ENCODE measurements around the gene OR2AG2.

The OR2AG2 gene

GRCh38 chr11:6738590-6738989 is 33.2 kb downstream of the OR2AG2 start:
- no peak for DNase-seq (ENCODE audit: low spot score)

- DNase-seq (ENCODE audit: low spot score), result no peak
These were observed 33.8 kb downstream of the OR2AG2 start for GRCh38 chr11:6737872-6738466.

- DNase-seq (ENCODE audit: low spot score), result no peak
These were observed 35.2 kb downstream of the OR2AG2 start for GRCh38 chr11:6736495-6737121.

DNA sequence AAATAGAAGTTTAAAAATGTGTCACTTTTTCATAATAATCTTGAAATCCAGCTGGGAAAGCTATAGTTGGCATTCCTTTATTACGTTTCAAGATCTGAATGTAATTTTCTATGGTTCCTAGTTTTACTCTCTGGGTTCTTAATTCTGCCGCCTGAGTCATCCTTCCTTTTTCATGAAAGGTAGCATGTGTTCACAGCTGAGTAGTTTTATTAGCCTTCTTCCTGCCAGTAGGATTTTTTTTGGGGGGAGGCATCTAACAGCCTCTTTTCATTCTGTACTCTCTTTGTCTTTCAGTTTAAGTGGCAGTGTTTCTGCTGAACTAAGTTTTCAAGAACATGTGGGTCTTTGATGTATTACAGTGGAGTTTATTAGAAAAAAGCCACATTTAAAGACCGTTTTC is 36.5 kb downstream of the OR2AG2 start:
- DNase-seq (ENCODE audit: low spot score), result no peak

DNA sequence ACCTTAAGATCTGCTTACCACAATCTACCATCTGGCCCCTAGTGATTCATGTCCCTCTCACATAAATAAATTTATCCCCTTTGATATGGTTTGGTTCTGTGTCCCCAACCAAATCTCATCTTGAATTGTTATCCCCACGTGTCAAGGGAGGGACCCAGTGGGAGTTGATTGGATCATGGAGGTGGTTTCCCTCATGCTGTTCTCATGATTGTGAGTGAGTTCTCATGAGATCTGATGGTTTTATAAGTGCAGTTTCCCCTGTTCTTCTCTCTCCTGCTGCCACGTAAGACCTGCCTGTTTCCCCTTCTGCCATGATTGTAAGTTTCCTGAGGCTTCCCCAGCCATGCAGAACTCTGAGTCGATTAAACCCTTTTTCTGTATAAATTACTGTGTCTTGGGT is 37.2 kb downstream of the OR2AG2 start:
- no peak for DNase-seq (ENCODE audit: low spot score)

DNA sequence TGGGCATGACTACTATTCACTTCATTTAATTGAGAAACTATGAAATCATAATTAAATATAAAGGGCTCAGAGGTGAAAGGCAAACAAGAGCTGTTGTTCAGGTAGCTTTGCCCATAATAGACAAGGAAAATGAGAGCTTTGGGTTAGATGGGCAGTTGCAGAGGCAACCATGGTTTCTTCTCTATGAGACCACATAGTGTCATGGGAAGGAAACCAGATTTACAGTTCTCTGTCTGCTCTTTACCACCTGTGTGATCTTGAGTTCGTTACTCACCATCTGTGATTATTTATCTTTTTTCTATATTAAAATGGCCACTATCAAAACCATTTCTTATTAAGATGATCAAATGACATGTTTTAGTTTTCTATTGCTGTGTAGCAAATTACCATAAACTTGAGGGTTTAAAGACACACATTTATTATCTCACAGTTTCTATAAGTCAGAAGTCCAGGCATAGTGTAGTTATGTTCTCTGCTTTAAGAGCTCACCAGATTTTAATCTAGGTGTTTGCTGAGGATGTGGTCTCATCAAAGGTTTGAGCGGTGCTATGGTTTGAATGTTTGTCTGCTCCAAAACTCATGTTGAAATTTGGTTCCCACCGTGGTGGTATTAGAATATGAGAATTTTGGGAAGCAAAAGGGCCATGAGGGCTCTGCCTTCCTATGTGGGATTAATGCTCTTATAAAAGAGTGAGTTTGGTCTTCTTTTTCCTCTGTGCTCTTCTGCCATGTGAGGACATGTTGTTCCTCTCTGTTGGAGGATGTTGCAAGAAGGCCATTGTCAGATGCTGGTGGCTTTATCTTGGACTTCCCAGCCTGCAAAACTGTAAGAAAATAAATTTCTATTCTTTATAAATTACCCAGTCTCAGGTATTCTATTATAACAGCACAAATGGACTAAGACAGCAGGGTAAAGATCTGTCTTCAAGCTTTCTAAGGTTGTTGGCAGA is 38.2 kb downstream of the OR2AG2 start:
- DNase-seq (ENCODE audit: low spot score), result no peak

DNA sequence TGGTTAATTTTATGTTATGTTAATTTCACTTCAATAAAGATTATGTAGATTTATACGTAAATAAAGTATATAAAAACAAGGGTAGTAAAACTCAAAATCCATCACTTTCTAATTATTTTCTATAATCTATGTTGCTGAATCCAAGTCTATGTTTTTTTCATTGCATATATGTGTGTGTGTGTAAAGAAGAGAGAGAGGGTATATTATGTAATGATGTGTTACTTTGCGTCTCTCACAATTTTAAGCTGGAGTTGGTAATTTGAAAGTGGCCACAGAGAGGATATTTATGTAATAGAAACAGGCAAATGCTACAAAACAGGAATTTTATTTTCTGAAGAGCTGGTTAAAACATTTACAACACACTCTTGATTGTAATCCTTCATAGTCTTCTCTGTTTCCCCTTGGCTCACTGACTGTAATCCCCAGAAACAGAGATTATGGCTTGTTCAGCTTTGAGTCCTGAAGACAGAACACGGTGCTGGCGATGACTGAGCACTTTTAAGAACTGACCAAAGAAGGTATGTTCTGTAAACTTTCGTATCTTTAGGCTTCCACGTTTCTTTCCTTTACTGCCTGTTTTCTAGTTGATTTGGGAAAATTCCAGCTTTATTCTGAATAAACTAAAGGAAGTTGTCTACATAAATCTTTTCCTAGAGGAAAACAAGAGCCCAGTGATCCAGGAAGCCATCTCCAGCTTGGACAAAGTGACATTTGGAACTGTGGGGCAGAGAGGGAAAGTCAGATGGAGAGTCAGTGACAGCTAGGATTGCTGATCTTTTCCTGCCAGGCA is 43.6 kb downstream of the OR2AG2 start:
- no peak for DNase-seq (ENCODE audit: low spot score)

GRCh38 chr11:6725386-6725896 is 46.3 kb downstream of the OR2AG2 start:
- no peak for DNase-seq (ENCODE audit: low spot score)

DNA sequence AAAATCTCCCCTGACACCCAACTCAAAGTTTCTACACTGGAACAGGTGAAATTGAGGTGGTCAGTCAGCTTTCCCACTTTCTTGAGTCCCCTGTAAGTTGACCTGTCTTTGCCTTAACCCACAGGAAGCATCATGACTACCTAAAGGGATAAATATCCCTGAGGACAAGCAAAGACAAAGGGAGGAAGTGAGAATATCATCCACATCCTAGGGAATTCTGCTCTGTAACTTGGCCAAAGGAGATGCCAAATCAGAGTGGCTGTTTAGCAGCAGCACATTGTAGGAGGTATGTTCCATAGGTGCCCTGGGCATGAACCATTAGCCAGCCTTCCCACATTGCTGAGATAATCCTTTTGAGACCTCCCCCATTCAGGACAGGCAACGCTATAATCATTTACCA is 47.8 kb downstream of the OR2AG2 start:
- no peak for DNase-seq (ENCODE audit: low spot score)

DNA sequence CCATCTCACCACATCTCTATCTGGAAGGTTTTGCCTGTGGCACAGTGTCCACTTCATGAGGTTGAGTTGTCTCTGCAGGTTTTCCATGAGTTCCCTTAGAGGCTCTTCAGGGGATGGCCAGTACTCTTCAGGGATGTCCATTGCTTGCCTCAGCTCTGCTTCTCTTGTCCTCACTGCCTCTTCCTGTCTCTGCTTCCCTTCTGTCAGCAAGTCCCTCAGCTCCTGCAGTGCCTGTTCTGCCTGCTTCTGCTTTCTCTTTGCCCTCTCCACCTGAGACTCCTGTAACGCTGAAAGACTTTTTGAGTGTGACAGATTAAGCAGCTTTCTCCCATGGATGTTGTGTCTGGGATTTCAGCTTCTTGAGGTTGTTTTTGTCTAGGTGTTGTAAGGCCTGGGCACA is 50.4 kb downstream of the OR2AG2 start:
- DNase-seq (ENCODE audit: low spot score), result no peak

GRCh38 chr11:6719576-6719975 is 52.2 kb downstream of the OR2AG2 start:
- DNase-seq (ENCODE audit: low spot score), result no peak

DNA sequence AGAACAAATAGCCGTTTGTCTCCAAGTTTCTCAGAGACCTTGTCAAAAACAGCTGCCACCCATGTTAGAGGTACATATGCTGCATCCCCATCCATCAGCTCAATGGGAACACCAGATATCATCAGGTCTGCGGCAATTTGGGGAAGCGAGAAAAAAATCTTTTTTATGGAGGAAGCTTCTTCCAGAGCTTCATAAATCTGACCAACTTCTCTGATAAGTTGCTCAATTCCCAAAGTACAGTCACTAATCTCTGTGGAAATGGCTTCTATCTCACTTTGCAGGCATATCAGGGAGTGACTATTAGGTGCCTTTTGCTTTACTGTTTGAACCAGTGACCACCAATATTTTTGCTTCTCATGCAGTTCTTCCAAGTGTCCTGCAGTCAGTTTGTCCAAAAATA is 54.4 kb downstream of the OR2AG2 start:
- DNase-seq (ENCODE audit: low spot score), result no peak
